COLO829 (cell line): ENCODE data around the gene ZNF562.
"Not testable (repeated sequence)": the region's sequence is repeated elsewhere in the genome, so short reads cannot be mapped to it uniquely, and the experiment has no call there.

Source experiments
- DNase-seq: peaks from one replicate; pipeline ENCODE4 v3.0.0; 2012; ENCODE audit warnings: low spot score

The ZNF562 gene

GRCh38 chr19:9674663-9675357, at the start of gene ZNF562:
ZNF562 (minus strand) TSS chr19:9675100; CDS start chr19:9660744, 14,356 bp downstream.
- peak; percentile 87 for DNase-seq

- no peak for DNase-seq
These were observed 49.3 kb upstream of the ZNF562 start for GRCh38 chr19:9724157-9724556.

GRCh38 chr19:9721861-9722260, 47.0 kb upstream of the ZNF562 start:
- DNase-seq = no peak

- no peak for DNase-seq
These were observed 45.6 kb upstream of the ZNF562 start for GRCh38 chr19:9720541-9720940.

GRCh38 chr19:9711815-9712214, 36.9 kb upstream of the ZNF562 start:
- DNase-seq = no peak

- no peak for DNase-seq
These were observed 34.4 kb upstream of the ZNF562 start for GRCh38 chr19:9709305-9709704.

- DNase-seq = no peak
These were observed 30.9 kb upstream of the ZNF562 start for GRCh38 chr19:9705836-9706235.

GRCh38 chr19:9702186-9702585, 27.3 kb upstream of the ZNF562 start:
- no peak for DNase-seq

GRCh38 chr19:9700229-9700981, 25.5 kb upstream of the ZNF562 start:
- DNase-seq = no peak

GRCh38 chr19:9690301-9690700, 15.4 kb upstream of the ZNF562 start:
- DNase-seq = not testable (repeated sequence)

- DNase-seq = not testable (repeated sequence)
These were observed 5.1 kb upstream of the ZNF562 start for GRCh38 chr19:9679996-9680395.

GRCh38 chr19:9675358-9675901, 530 bp upstream of the ZNF562 start:
- not testable (repeated sequence) for DNase-seq

GRCh38 chr19:9673912-9674662, 813 bp downstream of the ZNF562 start:
- DNase-seq = peak; percentile 7

GRCh38 chr19:9672893-9673292, 2.0 kb downstream of the ZNF562 start:
- no peak for DNase-seq

- DNase-seq = no peak
These were observed 3.2 kb downstream of the ZNF562 start for GRCh38 chr19:9671655-9672054.

GRCh38 chr19:9668544-9668943, 6.4 kb downstream of the ZNF562 start:
- DNase-seq = no peak

GRCh38 chr19:9667898-9668297, 7.0 kb downstream of the ZNF562 start:
- no peak for DNase-seq

- DNase-seq = no peak
These were observed 16.1 kb downstream of the ZNF562 start for GRCh38 chr19:9658769-9659168.

- not testable (repeated sequence) for DNase-seq
These were observed 21.8 kb downstream of the ZNF562 start for GRCh38 chr19:9653066-9653555.

- DNase-seq = not testable (repeated sequence)
These were observed 23.4 kb downstream of the ZNF562 start for GRCh38 chr19:9651464-9651863.

- DNase-seq = no peak
These were observed 24.6 kb downstream of the ZNF562 start for GRCh38 chr19:9650345-9650744.

GRCh38 chr19:9645472-9645871, 29.4 kb downstream of the ZNF562 start:
- no peak for DNase-seq
